ENCODE results near the gene ESM1.

DNA sequence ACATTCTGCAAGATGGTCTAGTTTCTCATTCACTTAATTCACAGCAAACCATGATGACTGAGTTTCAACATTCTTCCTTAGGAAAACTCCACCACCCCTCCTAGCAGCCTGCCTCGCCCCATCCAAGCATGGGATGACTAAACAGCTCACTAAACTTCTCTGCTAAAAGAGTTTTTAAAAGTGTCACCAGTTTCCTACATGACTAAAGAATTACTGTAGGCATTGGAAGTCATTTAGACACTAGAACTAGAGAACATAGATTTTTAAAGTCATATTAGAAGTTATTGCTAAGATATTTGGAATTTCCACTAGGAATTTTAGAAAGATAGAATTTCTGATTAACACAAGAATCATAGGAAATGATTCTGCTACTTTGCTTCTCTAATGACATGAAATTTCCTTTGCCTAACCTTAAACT lies 5.5 kb upstream of the ESM1 start:
- TF ChIP-seq FOXM1 (IDR thresholded peaks at IDR 0.05; ENCODE audit: borderline replicate concordance), result no peak
- TF ChIP-seq ELF4 (IDR thresholded peaks at IDR 0.05), result no peak
- no peak for TF ChIP-seq ARNT (IDR thresholded peaks at IDR 0.05)
- TF ChIP-seq SP1 (IDR thresholded peaks at IDR 0.05), result no peak
- TF ChIP-seq TARDBP (IDR thresholded peaks at IDR 0.05), result no peak
- TF ChIP-seq BHLHE40 (IDR thresholded peaks at IDR 0.05; ENCODE audit: borderline replicate concordance), result no peak
- no peak for TF ChIP-seq FOXK2 (IDR thresholded peaks at IDR 0.05)
- no peak for TF ChIP-seq L3MBTL2 (conservative IDR thresholded peaks at IDR 0.05)

Measured in HEK293T (cell line).